ENCODE data around the gene HNF1A. TPM values are rescaled to one million over a fixed set of nuclear protein-coding genes. Genes with fewer than 3 reads are reported as not detected.
A peak's percentile ranks its signal among the peaks of the same experiment; 100 is the strongest.

Gene HNF1A
- total and polyA plus RNA-seq, 2 of the 13 experiments (the other 11 are each of a cell fraction or from before 2014, with no cell fraction given), result 13.4 to 34.7 TPM

- DNase-seq (ENCODE audit: low spot score) (no peak), ATAC-seq (no peak), FAIRE-seq (no peak)
- no TSS peak for BruUV-seq (replicated peaks)
- Histone ChIP-seq H3K27ac (ENCODE audit: extremely low read length, insufficient read depth, low read length) (no peak overlapping the region), H3K9ac (ENCODE audit: insufficient read depth, low read depth, low read length) (no peak overlapping the region), H3K36me3 (replicated peaks in 1 of 2; ENCODE audit: control insufficient read depth in 1 of 2, insufficient read depth in 2 of 2, low read length in 2 of 2) (no peaks in the 10 kb centered on the region), H2AFZ (ENCODE audit: low read length) (no peak overlapping the region), H3K79me2 (ENCODE audit: insufficient read depth, low read length) (no peaks in the 10 kb centered on the region), H3K4me2 (ENCODE audit: low read depth, low read length) (peak overlapping the region; percentile 53), H3K27me3 (ENCODE audit: control insufficient read depth in 1 of 2, insufficient read depth in 2 of 2, low read length in 2 of 2) (no peaks in the 10 kb centered on the region), H3K4me1 (ENCODE audit: insufficient read depth, low read length) (peaks cover 85% of the 10 kb centered on the region), H4K20me1 (ENCODE audit: insufficient read depth, low read length) (no peaks in the 10 kb centered on the region), H3K4me3 (replicated peaks in 1 of 3; ENCODE audit: insufficient read depth in 1 of 3, low read depth in 2 of 3, low read length in 3 of 3) (peak overlapping the region in 1 of 3 experiments; percentile 35; a peak in 2 of 6 replicates), H3K9me3 (ENCODE audit: low read length) (no peaks in the 10 kb centered on the region)
- in situ Hi-C loops (cut with HindIII; ENCODE audit: extremely low pct_ligation_motif_present, low pct_unique_long_range_greater_than_20kb), result no loop called here
- ChIA-PET CTCF (ENCODE audit: low intra/inter-chr PET ratio, low total read pairs) (no interaction called here), POLR2A (interaction anchor here (1.3 kb wide), 1 partner anchor 43 kb away, joined by 4 read pairs; the partner anchor contains the start of gene HNF1A)
- TF ChIP-seq ZFX (CRISPR knock-in tag; IDR thresholded peaks at IDR 0.05; ENCODE audit: low read depth) (0 out of 2 replicates have a peak, but pooled peaks have one; percentile 21), SMAD3 (CRISPR knock-in tag; IDR thresholded peaks at IDR 0.05) (no peak), AGO2 (optimal IDR thresholded peaks at IDR 0.05; ENCODE audit: low read depth, low read length) (no peak)
- 6% methylated on average over 6 of the region's 6 CpGs for WGBS (ENCODE audit: low lambda C conversion rate)
- intact Hi-C loops (cut with micrococcal nuclease; ENCODE audit: unreplicated experiment), result no loop called here
Observed at GRCh38 chr12:121021754-121022153, 43.4 kb downstream of the HNF1A start.

DNA sequence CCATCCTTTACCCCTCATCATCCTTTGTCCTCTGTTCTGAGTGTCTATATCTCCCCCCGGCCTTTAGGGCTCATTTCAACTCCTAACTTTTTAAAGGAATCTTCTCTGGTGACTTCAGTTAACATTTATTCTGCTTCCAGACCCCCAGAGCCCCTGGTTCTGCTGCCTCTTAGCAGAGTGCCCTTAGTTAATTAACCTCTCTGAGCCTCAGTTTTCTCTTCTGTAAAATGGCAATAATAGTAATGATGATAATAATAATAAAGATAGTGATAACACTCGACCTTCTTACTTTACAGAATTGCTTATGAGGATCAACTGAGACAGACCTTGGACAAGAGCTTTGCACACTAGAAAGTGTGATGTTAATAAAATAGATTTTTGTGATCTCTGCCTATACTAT, 44.4 kb downstream of the HNF1A start:
- Histone ChIP-seq H3K4me3 (replicated peaks in 1 of 3; ENCODE audit: insufficient read depth in 1 of 3, low read depth in 2 of 3, low read length in 3 of 3) (no peak overlapping the region), H4K20me1 (ENCODE audit: insufficient read depth, low read length) (no peaks in the 10 kb centered on the region), H3K4me2 (ENCODE audit: low read depth, low read length) (no peak overlapping the region), H3K27ac (ENCODE audit: extremely low read length, insufficient read depth, low read length) (no peak overlapping the region), H3K4me1 (ENCODE audit: insufficient read depth, low read length) (peaks cover 83% of the 10 kb centered on the region), H3K79me2 (ENCODE audit: insufficient read depth, low read length) (no peaks in the 10 kb centered on the region), H3K9me3 (ENCODE audit: low read length) (no peaks in the 10 kb centered on the region), H3K27me3 (ENCODE audit: control insufficient read depth in 1 of 2, insufficient read depth in 2 of 2, low read length in 2 of 2) (no peaks in the 10 kb centered on the region), H3K9ac (ENCODE audit: insufficient read depth, low read depth, low read length) (no peak overlapping the region), H3K36me3 (replicated peaks in 1 of 2; ENCODE audit: control insufficient read depth in 1 of 2, insufficient read depth in 2 of 2, low read length in 2 of 2) (no peaks in the 10 kb centered on the region), H2AFZ (ENCODE audit: low read length) (no peak overlapping the region)
- TF ChIP-seq, protein P1, sequence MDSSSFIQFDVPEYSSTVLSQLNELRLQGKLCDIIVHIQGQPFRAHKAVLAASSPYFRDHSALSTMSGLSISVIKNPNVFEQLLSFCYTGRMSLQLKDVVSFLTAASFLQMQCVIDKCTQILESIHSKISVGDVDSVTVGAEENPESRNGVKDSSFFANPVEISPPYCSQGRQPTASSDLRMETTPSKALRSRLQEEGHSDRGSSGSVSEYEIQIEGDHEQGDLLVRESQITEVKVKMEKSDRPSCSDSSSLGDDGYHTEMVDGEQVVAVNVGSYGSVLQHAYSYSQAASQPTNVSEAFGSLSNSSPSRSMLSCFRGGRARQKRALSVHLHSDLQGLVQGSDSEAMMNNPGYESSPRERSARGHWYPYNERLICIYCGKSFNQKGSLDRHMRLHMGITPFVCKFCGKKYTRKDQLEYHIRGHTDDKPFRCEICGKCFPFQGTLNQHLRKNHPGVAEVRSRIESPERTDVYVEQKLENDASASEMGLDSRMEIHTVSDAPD (CRISPR knock-in tag; IDR thresholded peaks at IDR 0.05), result no peak
- TF ChIP-seq, protein P2, sequence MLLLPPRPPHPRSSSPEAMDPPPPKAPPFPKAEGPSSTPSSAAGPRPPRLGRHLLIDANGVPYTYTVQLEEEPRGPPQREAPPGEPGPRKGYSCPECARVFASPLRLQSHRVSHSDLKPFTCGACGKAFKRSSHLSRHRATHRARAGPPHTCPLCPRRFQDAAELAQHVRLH (CRISPR knock-in tag; IDR thresholded peaks at IDR 0.05; ENCODE audit: borderline replicate concordance, low read depth), result no peak
- peak; percentile 66 for TF ChIP-seq ZNF629 (CRISPR knock-in tag; conservative IDR thresholded peaks at IDR 0.05)
- 4% methylated on average over 2 of the region's 2 CpGs for WGBS (ENCODE audit: low lambda C conversion rate)
- in situ Hi-C loops (cut with HindIII; ENCODE audit: extremely low pct_ligation_motif_present, low pct_unique_long_range_greater_than_20kb), result no loop called here
- DNase-seq (ENCODE audit: low spot score) (no peak), FAIRE-seq (no peak), ATAC-seq (no peak)
- ChIA-PET CTCF (ENCODE audit: low intra/inter-chr PET ratio, low total read pairs) (no interaction called here), POLR2A (no interaction called here)
- intact Hi-C loops (cut with micrococcal nuclease; ENCODE audit: unreplicated experiment), result no loop called here
- no TSS peak for BruUV-seq (replicated peaks)

All from HepG2 (cell line).